ENCODE data around the gene ARRDC3. TPM values are rescaled to one million over a fixed set of nuclear protein-coding genes. Genes with fewer than 3 reads are reported as not detected.
A peak's percentile ranks its signal among the peaks of the same experiment; 100 is the strongest.

ARRDC3 gene
- total and polyA plus RNA-seq, 9 of the 15 experiments (the other 6 are each of a cell fraction or from before 2014, with no cell fraction given) = 15.3 to 58.1 (median 39.4) TPM

- peak; percentile 29; the same call in 1 of the 2 replicates for TF ChIP-seq STAT6 (CRISPR knock-in tag; IDR thresholded peaks at IDR 0.05)
- no peak for TF ChIP-seq ZNF134 (CRISPR knock-in tag; conservative IDR thresholded peaks at IDR 0.05)
- TF ChIP-seq HMGN3 (IDR thresholded peaks at IDR 0.05; ENCODE audit: borderline replicate concordance, extremely low read depth, insufficient read length, low read depth, low read length) = peak; percentile 57
- TF ChIP-seq BMI1 (IDR thresholded peaks at IDR 0.05; ENCODE audit: low read length) = peak; percentile 84
- TF ChIP-seq GTF2F1 (IDR thresholded peaks at IDR 0.05; ENCODE audit: low read depth, low read length) = peak; percentile 86; the same call in 1 of the 2 replicates
- TF ChIP-seq ZBTB7A (IDR thresholded peaks at IDR 0.05; ENCODE audit: borderline replicate concordance, control insufficient read depth, low read depth, low read length) = peak; percentile 57
- no peak for TF ChIP-seq ZNF764 (CRISPR knock-in tag; IDR thresholded peaks at IDR 0.05; ENCODE audit: low read depth)
- TF ChIP-seq MED1 (CRISPR knock-in tag; IDR thresholded peaks at IDR 0.05; ENCODE audit: borderline replicate concordance) = no peak
- TF ChIP-seq THAP12 (CRISPR knock-in tag; IDR thresholded peaks at IDR 0.05) = 0 out of 2 replicates have a peak, but pooled peaks have one; percentile 7
- peak; percentile 17 for TF ChIP-seq GTF2B (IDR thresholded peaks at IDR 0.05; ENCODE audit: extremely low read depth, insufficient read length)
- peak; percentile 89 for TF ChIP-seq PATZ1 (CRISPR knock-in tag; IDR thresholded peaks at IDR 0.05; ENCODE audit: borderline replicate concordance)
- TF ChIP-seq TAF7 (tag; IDR thresholded peaks at IDR 0.05) = peak; percentile 71; the same call in 1 of the 2 replicates
- TF ChIP-seq DLX4 (CRISPR knock-in tag; IDR thresholded peaks at IDR 0.05) = 0 out of 2 replicates have a peak, but pooled peaks have one; percentile 18
- peak in 1 of 2 experiments; percentile 3 for TF ChIP-seq E2F6 (IDR thresholded peaks at IDR 0.05; ENCODE audit: borderline replicate concordance in 1 of 2, extremely low read depth in 1 of 2, insufficient read depth in 1 of 2, insufficient read length in 1 of 2, low read depth in 1 of 2, low read length in 1 of 2, poor library complexity in 1 of 2, severe bottlenecking in 1 of 2)
- TF ChIP-seq ATF1 (CRISPR knock-in tag; IDR thresholded peaks at IDR 0.05) = no peak
- TF ChIP-seq ATF1 (tag; IDR thresholded peaks at IDR 0.05) = peak; percentile 40; the same call in 1 of the 2 replicates
Observed at GRCh38 chr5:91380491-91381238, 2.5 kb downstream of the ARRDC3 start (continued).
